Mesendoderm (in vitro differentiated cells): Measurements from ENCODE around the gene TBC1D10B.
"Not testable (repeated sequence)": the region's sequence is repeated elsewhere in the genome, so short reads cannot be mapped to it uniquely, and the experiment has no call there.

ENCODE experiments used
- DNase-seq: peaks from one replicate; pipeline ENCODE4 v3.0.0; 2013
- H2AK5ac ChIP-seq: 2 replicates; pipeline ENCODE4 v1.6.1; 2013; ENCODE audit warnings: low read length, inconsistent platforms
- H2BK120ac ChIP-seq: 2 replicates; pipeline ENCODE4 v1.6.1; 2013; ENCODE audit warnings: low read depth, mild to moderate bottlenecking, low read length, moderate library complexity, mixed read lengths
- H2BK15ac ChIP-seq: replicated peaks from 2 replicates; pipeline ENCODE4 v1.6.1; 2013; ENCODE audit warnings: low read depth, mild to moderate bottlenecking, moderate library complexity
- H2BK5ac ChIP-seq: 2 replicates; pipeline ENCODE4 v1.6.1; 2013; ENCODE audit warnings: low read length, inconsistent platforms
- H3K18ac ChIP-seq: 2 replicates; pipeline ENCODE4 v1.6.1; 2013; ENCODE audit warnings: mild to moderate bottlenecking, low read length, mixed read lengths
- H3K23ac ChIP-seq: one replicate; pipeline ENCODE4 v1.6.1; 2013; ENCODE audit warnings: low read length
- H3K27ac ChIP-seq: 2 replicates; pipeline ENCODE4 v1.5.1; 2013; ENCODE audit warnings: low read depth, mild to moderate bottlenecking, inconsistent platforms, low read length, moderate library complexity
- H3K27me3 ChIP-seq: 2 replicates; pipeline ENCODE4 v1.6.1; 2013; ENCODE audit warnings: low read length, control low read depth, mild to moderate bottlenecking, inconsistent platforms; ENCODE audit not compliant: insufficient read depth, poor library complexity
- H3K36me3 ChIP-seq: 2 replicates; pipeline ENCODE4 v1.6.1; 2013; ENCODE audit warnings: low read length, inconsistent platforms; ENCODE audit not compliant: control insufficient read depth, insufficient read depth
- H3K4ac ChIP-seq: one replicate; pipeline ENCODE4 v1.6.1; 2013; ENCODE audit warnings: low read depth, mild to moderate bottlenecking, low read length, moderate library complexity
- H3K4me1 ChIP-seq: 2 replicates; pipeline ENCODE4 v1.6.1; 2013; ENCODE audit warnings: low read depth, low read length, inconsistent platforms; ENCODE audit not compliant: control insufficient read depth
- H3K4me2 ChIP-seq: 2 replicates; pipeline ENCODE4 v1.6.1; 2013; ENCODE audit warnings: low read length
- H3K4me3 ChIP-seq: 2 replicates; pipeline ENCODE4 v1.5.1; 2013; ENCODE audit warnings: mild to moderate bottlenecking, low read length
- H3K56ac ChIP-seq: one replicate; pipeline ENCODE4 v1.6.1; 2013; ENCODE audit warnings: low read length
- H3K79me1 ChIP-seq: 2 replicates; pipeline ENCODE4 v1.6.1; 2013; ENCODE audit warnings: low read length, inconsistent platforms
- H3K79me2 ChIP-seq: 2 replicates; pipeline ENCODE4 v1.6.1; 2013; ENCODE audit warnings: mild to moderate bottlenecking, low read length; ENCODE audit not compliant: control insufficient read depth, insufficient read depth
- H3K9ac ChIP-seq: 2 replicates; pipeline ENCODE4 v1.6.1; 2013; ENCODE audit warnings: low read length, inconsistent platforms
- H4K5ac ChIP-seq: one replicate; pipeline ENCODE4 v1.6.1; 2013; ENCODE audit warnings: low read length
- H4K8ac ChIP-seq: one replicate; pipeline ENCODE4 v1.6.1; 2013; ENCODE audit warnings: low read depth, mild to moderate bottlenecking, control low read depth, low read length, moderate library complexity
- WGBS: extraction: QIAGEN DNeasy Blood & Tissue Kit; methylation state at CpG from one replicate; pipeline ENCODE4 v1.1.7; 2013; ENCODE audit warnings: low lambda C conversion rate, missing lambda C conversion rate; ENCODE audit not compliant: insufficient coverage; ENCODE audit errors: extremely low coverage; 5-methylcytosine and 5-hydroxymethylcytosine counted together

The TBC1D10B gene

DNA sequence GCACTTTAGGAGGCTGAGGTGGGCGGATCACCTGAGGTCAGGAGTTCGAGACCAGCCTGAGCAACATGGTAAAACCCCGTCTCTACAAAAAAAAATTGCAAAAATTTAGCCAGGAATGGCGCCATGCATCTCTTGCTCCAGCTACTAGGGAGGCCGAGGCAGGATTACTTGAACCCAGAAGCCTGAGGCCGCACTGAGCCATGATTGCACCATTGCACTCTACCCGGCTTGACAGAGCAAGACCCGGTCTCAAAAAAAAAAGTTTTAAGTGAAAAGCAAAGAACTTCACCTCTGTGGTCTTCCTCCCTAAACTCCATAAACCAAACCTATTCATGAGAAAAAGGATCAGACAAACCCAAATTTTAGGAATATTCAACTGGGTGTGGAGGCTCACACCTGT lies 22.2 kb downstream of the TBC1D10B start:
- no peak overlapping the region for H4K5ac ChIP-seq
- no peak overlapping the region for H2BK15ac ChIP-seq
- H2AK5ac ChIP-seq: no peak overlapping the region
- H3K4me3 ChIP-seq: no peak overlapping the region
- no peak overlapping the region for H3K56ac ChIP-seq
- H3K79me2 ChIP-seq: no peaks in the 10 kb centered on the region
- no peak overlapping the region for H3K23ac ChIP-seq
- no peaks in the 10 kb centered on the region for H3K4me1 ChIP-seq
- no peak overlapping the region for H2BK5ac ChIP-seq
- peaks cover 5% of the 10 kb centered on the region for H3K79me1 ChIP-seq
- H3K36me3 ChIP-seq: peaks cover 8% of the 10 kb centered on the region
- H3K4me2 ChIP-seq: no peak overlapping the region
- no peak overlapping the region for H3K4ac ChIP-seq
- no peak overlapping the region for H3K9ac ChIP-seq
- no peak overlapping the region for H3K27ac ChIP-seq
- H2BK120ac ChIP-seq: no peak overlapping the region
- no peak for DNase-seq
- H4K8ac ChIP-seq: no peak overlapping the region
- H3K18ac ChIP-seq: no peak overlapping the region
- H3K27me3 ChIP-seq: no peaks in the 10 kb centered on the region
- no CpG with 5 or more reads among the region's 8 CpGs for WGBS

DNA sequence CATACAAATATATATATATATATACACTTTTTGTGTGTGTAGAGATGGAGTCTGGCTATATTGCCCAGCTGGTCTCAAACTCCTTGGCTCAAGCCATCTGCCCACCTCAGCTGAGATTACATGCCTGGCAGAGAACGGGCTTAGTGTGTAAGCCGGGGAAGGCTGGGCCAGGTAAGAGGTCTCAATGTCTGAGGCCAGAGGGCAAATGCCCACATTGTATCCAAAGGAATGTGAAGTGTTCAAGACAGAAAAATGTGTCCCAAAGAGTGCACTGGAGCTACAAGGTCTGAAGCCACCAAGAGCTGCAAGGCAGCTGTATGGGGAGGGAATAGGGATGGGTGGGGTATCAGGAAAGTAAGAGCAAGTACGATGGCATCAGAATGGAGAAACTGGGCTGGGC lies 24.0 kb downstream of the TBC1D10B start:
- H3K79me2 ChIP-seq: no peaks in the 10 kb centered on the region
- H3K4ac ChIP-seq: no peak overlapping the region
- no peak overlapping the region for H2BK5ac ChIP-seq
- no peak overlapping the region for H3K56ac ChIP-seq
- H4K8ac ChIP-seq: no peak overlapping the region
- no peak overlapping the region for H2BK120ac ChIP-seq
- no peak overlapping the region for H3K4me2 ChIP-seq
- no peaks in the 10 kb centered on the region for H3K27me3 ChIP-seq
- WGBS: no CpG with 5 or more reads among the region's 3 CpGs
- no peak for DNase-seq
- no peak overlapping the region for H2BK15ac ChIP-seq
- H3K9ac ChIP-seq: no peak overlapping the region
- H4K5ac ChIP-seq: no peak overlapping the region
- H3K23ac ChIP-seq: no peak overlapping the region
- no peaks in the 10 kb centered on the region for H3K4me1 ChIP-seq
- H3K36me3 ChIP-seq: peaks cover 3% of the 10 kb centered on the region
- no peaks in the 10 kb centered on the region for H3K79me1 ChIP-seq
- H3K4me3 ChIP-seq: no peak overlapping the region
- no peak overlapping the region for H3K18ac ChIP-seq
- H2AK5ac ChIP-seq: no peak overlapping the region
- H3K27ac ChIP-seq: no peak overlapping the region

DNA sequence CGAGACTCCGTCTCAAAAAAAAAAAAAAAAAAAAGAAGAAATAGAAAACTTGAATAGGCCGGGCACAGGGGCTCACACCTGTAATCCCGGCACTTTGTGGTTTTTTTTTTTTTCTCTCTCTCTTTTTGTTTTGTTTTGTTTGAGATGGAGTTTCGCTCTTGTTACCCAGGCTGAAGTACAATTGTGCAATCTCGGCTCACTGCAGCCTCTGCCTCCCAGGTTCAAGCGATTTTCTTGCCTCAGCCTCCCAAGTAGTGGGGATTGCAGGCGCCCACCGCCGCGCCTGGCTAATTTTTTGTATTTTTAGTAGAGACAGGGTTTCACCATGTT lies 26.8 kb downstream of the TBC1D10B start:
- not testable (repeated sequence) for H3K56ac ChIP-seq, H3K4me2 ChIP-seq, H3K9ac ChIP-seq, H4K5ac ChIP-seq, H3K27me3 ChIP-seq, H2BK5ac ChIP-seq, H2BK15ac ChIP-seq, H3K27ac ChIP-seq, H4K8ac ChIP-seq, H3K4ac ChIP-seq, H2AK5ac ChIP-seq, H3K79me1 ChIP-seq, H3K79me2 ChIP-seq, H3K18ac ChIP-seq, H3K4me3 ChIP-seq, DNase-seq, H2BK120ac ChIP-seq, H3K36me3 ChIP-seq, H3K4me1 ChIP-seq, H3K23ac ChIP-seq
- WGBS: no CpG with 5 or more reads among the region's 11 CpGs

DNA sequence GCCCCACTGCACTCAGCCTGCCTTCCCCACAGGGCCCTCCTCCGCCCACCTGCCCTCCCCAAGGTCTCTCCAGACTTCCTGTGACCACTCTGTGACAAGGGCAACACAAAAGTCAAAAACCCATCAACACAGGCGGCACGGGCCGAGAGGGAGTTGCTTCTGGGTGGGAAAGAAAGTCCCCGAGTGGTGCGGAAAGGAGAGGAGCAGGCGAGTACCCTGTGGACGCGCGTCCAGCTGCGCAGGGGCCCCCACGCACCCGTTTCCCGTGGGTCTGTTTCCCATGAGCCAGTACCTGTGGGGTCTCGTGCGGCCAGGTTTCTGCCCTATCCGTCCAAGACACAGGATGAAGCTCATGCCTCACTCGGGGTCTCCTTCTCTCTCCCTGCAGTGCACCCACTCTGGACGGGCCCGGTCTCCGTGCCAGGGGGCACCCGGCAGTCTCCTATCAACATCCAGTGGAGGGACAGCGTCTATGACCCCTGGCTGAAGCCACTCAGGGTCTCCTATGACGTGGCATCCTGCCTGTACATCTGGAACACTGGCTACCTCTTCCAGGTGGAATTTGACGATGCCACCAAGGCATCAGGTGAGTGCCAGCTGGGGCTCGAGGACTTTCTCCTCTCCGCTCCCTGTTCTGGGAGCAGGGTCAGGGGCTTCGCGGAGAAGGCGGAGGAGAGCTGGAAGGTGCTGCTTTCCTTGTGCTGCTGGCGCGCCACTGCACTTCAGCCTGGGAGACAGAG lies 27.4 kb downstream of the TBC1D10B start:
- no peak overlapping the region for H3K4me2 ChIP-seq
- no peaks in the 10 kb centered on the region for H3K4me1 ChIP-seq
- no peak for DNase-seq
- no peak overlapping the region for H4K5ac ChIP-seq
- no peaks in the 10 kb centered on the region for H3K79me2 ChIP-seq
- WGBS: no CpG with 5 or more reads among the region's 32 CpGs
- H2BK5ac ChIP-seq: no peak overlapping the region
- no peak overlapping the region for H2BK15ac ChIP-seq
- no peak overlapping the region for H3K4me3 ChIP-seq
- no peaks in the 10 kb centered on the region for H3K27me3 ChIP-seq
- no peak overlapping the region for H3K23ac ChIP-seq
- H3K36me3 ChIP-seq: no peaks in the 10 kb centered on the region
- no peak overlapping the region for H3K18ac ChIP-seq
- no peak overlapping the region for H4K8ac ChIP-seq
- no peak overlapping the region for H3K56ac ChIP-seq
- no peak overlapping the region for H3K4ac ChIP-seq
- no peak overlapping the region for H2BK120ac ChIP-seq
- H3K27ac ChIP-seq: no peak overlapping the region
- H3K79me1 ChIP-seq: no peaks in the 10 kb centered on the region
- no peak overlapping the region for H2AK5ac ChIP-seq
- no peak overlapping the region for H3K9ac ChIP-seq

DNA sequence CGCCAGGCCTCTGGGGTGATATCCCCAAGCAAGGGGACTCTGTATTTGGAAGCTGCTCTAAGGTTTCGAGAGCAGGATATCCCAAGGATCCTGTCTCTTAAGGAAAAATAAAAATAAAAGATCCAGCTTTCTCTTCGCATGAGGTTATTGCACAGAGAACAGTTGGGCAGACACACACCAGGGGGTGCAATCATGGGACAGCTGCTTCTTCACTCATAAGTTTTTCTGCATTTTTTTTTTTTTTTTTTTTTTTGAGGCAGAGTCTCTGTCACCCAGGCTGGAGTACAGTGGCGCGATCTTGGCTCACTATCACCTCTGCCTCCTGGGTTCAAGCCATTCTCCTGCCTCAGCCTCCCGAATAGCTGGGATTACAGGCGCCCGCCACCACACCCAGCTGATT lies 28.3 kb downstream of the TBC1D10B start:
- not testable (repeated sequence) for H3K36me3 ChIP-seq, H4K8ac ChIP-seq, H3K4ac ChIP-seq, H3K18ac ChIP-seq, H3K27ac ChIP-seq, H4K5ac ChIP-seq, H2BK120ac ChIP-seq, H3K79me1 ChIP-seq, H2AK5ac ChIP-seq, H2BK15ac ChIP-seq, H2BK5ac ChIP-seq, H3K27me3 ChIP-seq, H3K9ac ChIP-seq, H3K4me3 ChIP-seq, H3K79me2 ChIP-seq, H3K56ac ChIP-seq, H3K4me2 ChIP-seq, DNase-seq, H3K23ac ChIP-seq, H3K4me1 ChIP-seq
- no CpG with 5 or more reads among the region's 8 CpGs for WGBS

DNA sequence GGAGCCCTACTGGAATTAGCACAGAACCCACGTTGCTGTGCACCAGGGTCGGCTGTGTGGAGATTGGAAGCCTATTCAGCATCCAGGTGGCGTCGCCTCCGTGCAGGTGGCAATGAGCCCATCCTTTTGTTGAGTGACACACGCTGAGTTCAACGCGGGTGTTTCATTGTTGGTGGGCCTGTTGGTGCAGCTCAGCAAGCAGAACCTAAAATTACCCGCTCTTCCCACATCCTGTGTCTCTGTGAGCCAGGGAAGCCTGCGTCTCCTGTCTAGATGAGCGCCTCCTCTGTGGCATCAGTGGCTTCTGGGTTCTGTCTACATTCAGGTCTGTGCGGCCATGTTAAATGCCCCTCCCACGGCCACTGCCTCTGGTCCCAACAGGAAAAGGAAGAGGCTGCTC lies 29.7 kb downstream of the TBC1D10B start:
- Histone ChIP-seq H2BK15ac (no peak overlapping the region), H3K4me2 (no peak overlapping the region), H3K79me2 (no peaks in the 10 kb centered on the region), H4K5ac (no peak overlapping the region), H3K4me3 (no peak overlapping the region), H3K27ac (no peak overlapping the region), H3K27me3 (no peaks in the 10 kb centered on the region), H2BK5ac (no peak overlapping the region), H2BK120ac (no peak overlapping the region), H3K4me1 (no peaks in the 10 kb centered on the region), H3K9ac (no peak overlapping the region), H3K23ac (no peak overlapping the region), H3K79me1 (no peaks in the 10 kb centered on the region), H3K56ac (no peak overlapping the region), H2AK5ac (no peak overlapping the region), H3K18ac (no peak overlapping the region), H3K36me3 (no peaks in the 10 kb centered on the region), H4K8ac (no peak overlapping the region), H3K4ac (no peak overlapping the region)
- DNase-seq: no peak
- no CpG with 5 or more reads among the region's 13 CpGs for WGBS
